WERI-Rb-1 (cell line): ENCODE measurements around the gene SLC2A11.
"Not testable (repeated sequence)": the region's sequence is repeated elsewhere in the genome, so short reads cannot be mapped to it uniquely, and the experiment has no call there.

Source experiments
- DNase-seq: peaks from one replicate; pipeline ENCODE4 v3.0.0-alpha.2; 2020
- H3K27ac ChIP-seq: fragments of 250-450 bp; sonication (Bioruptor Pico); 2 replicates; pipeline ENCODE4 v1.5.1; 2020; ENCODE audit warnings: mild to moderate bottlenecking, moderate library complexity
- H3K27me3 ChIP-seq: fragments of 250-450 bp; sonication (Bioruptor Pico); 2 replicates; pipeline ENCODE4 v1.5.1; 2021; ENCODE audit warnings: mild to moderate bottlenecking, low read depth, moderate library complexity; ENCODE audit not compliant: insufficient read depth, severe bottlenecking
- H3K36me3 ChIP-seq: fragments of 250-450 bp; sonication (Bioruptor Pico); 2 replicates; pipeline ENCODE4 v1.5.1; 2020; ENCODE audit warnings: mild to moderate bottlenecking, moderate library complexity
- H3K4me3 ChIP-seq: 2 replicates; pipeline ENCODE4 v1.5.1; 2011; ENCODE audit warnings: low read depth, mild to moderate bottlenecking, control low read depth, low read length
- H3K9me3 ChIP-seq: fragments of 250-450 bp; sonication (Bioruptor Pico); 2 replicates; pipeline ENCODE4 v1.5.1; 2021; ENCODE audit warnings: mild to moderate bottlenecking, moderate library complexity; ENCODE audit not compliant: severe bottlenecking
- TF ChIP-seq, protein P1 (sequence below): IDR thresholded peaks from 2 replicates; pipeline ENCODE4 v1.5.1; 2011; ENCODE audit warnings: low read depth, mild to moderate bottlenecking, control low read depth, inconsistent platforms, low read length

The SLC2A11 gene

DNA sequence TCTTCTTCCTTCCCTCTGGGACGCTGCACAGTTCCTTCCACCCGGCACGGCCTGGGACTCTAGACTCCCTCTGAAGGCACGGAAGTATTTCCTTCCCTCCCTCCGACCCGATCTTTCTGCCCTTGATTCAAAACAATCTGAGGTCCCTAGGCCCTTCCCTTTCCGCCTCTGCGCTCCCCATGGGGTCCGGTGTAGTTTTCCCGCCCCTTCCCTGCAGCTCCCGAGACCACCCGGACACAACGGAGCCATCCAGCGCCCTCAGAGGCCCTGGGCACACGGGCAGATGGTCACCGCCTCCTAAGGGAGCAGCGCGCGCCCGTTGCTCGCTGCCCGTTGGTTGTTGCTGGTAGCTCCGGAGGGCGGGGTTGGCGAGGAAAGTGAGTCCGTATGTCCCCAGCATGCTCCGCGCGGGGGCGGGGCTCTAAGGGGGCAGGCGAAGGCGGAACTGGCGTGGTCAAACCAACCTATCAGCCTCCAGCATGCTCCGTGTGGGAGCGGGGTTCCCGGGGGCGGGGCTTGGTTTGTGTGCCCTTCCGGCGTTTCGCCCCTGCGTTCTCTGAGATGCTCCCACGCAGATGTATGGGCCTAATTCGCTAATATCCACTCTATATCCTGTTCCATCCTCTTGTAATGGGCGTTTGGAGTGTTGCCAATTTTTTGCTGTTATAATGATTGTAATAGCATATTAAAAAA is 56.1 kb downstream of the SLC2A11 start:
- TF ChIP-seq, protein P1, sequence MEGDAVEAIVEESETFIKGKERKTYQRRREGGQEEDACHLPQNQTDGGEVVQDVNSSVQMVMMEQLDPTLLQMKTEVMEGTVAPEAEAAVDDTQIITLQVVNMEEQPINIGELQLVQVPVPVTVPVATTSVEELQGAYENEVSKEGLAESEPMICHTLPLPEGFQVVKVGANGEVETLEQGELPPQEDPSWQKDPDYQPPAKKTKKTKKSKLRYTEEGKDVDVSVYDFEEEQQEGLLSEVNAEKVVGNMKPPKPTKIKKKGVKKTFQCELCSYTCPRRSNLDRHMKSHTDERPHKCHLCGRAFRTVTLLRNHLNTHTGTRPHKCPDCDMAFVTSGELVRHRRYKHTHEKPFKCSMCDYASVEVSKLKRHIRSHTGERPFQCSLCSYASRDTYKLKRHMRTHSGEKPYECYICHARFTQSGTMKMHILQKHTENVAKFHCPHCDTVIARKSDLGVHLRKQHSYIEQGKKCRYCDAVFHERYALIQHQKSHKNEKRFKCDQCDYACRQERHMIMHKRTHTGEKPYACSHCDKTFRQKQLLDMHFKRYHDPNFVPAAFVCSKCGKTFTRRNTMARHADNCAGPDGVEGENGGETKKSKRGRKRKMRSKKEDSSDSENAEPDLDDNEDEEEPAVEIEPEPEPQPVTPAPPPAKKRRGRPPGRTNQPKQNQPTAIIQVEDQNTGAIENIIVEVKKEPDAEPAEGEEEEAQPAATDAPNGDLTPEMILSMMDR, result no peak
- Histone ChIP-seq H3K4me3 (peak overlapping the region; percentile 68), H3K27me3 (no peaks in the 10 kb centered on the region), H3K9me3 (no peaks in the 10 kb centered on the region), H3K27ac (peak overlapping the region; percentile 98), H3K36me3 (peaks cover 2% of the 10 kb centered on the region)
- DNase-seq, result peak; percentile 100

GRCh38 chr22:23915290-23915689 is 57.6 kb downstream of the SLC2A11 start:
- H3K9me3 ChIP-seq, result no peaks in the 10 kb centered on the region
- TF ChIP-seq, protein P1, result no peak
- no peak for DNase-seq
- H3K4me3 ChIP-seq, result no peak overlapping the region
- peaks cover 4% of the 10 kb centered on the region for H3K36me3 ChIP-seq
- no peaks in the 10 kb centered on the region for H3K27me3 ChIP-seq
- no peak overlapping the region for H3K27ac ChIP-seq

- DNase-seq, H3K27ac ChIP-seq, H3K4me3 ChIP-seq, H3K27me3 ChIP-seq, H3K9me3 ChIP-seq: not testable (repeated sequence)
- peaks cover 17% of the 10 kb centered on the region for H3K36me3 ChIP-seq
Measured at GRCh38 chr22:23920267-23920611, 62.6 kb downstream of the SLC2A11 start.

DNA sequence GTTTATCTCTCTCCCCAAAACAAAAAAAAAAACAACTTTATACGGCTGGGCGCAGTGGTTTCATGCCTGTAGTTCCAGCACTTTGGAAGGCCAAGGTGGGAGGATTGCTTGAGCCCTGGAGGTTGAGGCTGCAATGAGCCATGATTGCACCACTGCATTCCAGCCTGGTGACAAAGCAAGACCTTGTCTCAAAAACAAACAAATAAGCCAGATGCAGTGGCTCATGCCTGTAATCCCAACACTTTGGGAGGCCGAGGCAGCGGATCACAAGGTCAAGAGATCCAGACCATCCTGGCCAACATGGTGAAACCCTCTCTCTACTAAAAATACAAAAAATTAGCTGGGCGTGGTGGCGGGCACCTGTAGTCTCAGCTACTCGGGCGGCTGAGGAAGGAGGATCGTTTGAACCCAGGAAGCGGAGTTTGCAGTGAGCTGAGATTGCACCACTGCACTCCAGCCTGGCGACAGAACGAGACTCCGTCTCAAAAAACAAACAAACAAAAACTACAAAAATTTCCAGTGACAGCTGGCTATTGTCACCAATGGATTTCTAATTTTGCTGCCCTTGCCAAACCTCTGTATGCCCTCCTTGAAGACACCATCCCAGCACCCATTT is 64.0 kb downstream of the SLC2A11 start:
- H3K27ac ChIP-seq, H3K4me3 ChIP-seq, DNase-seq, H3K27me3 ChIP-seq: not testable (repeated sequence)
- Histone ChIP-seq H3K9me3 (peaks cover 11% of the 10 kb centered on the region), H3K36me3 (peaks cover 28% of the 10 kb centered on the region)

DNA sequence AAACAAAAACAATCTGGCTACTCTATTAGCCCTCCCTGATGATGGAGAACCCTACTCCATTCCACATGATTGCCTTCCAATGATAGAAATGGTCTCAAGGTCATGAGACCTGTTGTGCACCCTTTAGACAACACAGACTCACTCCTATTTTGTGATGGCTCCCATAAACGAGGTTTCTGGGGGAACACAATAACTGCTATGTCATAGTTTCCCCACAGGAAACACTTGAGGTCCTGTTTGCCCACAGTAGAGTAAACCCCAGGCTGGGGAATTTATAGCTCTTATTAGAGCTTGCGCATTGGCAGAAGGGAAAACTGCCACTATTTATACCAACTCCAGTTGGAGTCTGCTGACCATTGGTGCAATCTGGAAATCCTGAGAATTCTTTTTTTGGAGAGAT is 65.2 kb downstream of the SLC2A11 start:
- H3K27me3 ChIP-seq, result no peaks in the 10 kb centered on the region
- TF ChIP-seq, protein P1, result no peak
- H3K36me3 ChIP-seq, result peaks cover 28% of the 10 kb centered on the region
- H3K4me3 ChIP-seq, result no peak overlapping the region
- no peak for DNase-seq
- peaks cover 11% of the 10 kb centered on the region for H3K9me3 ChIP-seq
- no peak overlapping the region for H3K27ac ChIP-seq

- no peak for DNase-seq
- H3K36me3 ChIP-seq, result peaks cover 30% of the 10 kb centered on the region
- peaks cover 11% of the 10 kb centered on the region for H3K9me3 ChIP-seq
- TF ChIP-seq, protein P1, result no peak
- H3K4me3 ChIP-seq, result no peak overlapping the region
- H3K27ac ChIP-seq, result no peak overlapping the region
- no peaks in the 10 kb centered on the region for H3K27me3 ChIP-seq
Measured at GRCh38 chr22:23925020-23925606, 67.4 kb downstream of the SLC2A11 start.
